ENCODE measurements around the gene RNF8.

The RNF8 gene

DNA sequence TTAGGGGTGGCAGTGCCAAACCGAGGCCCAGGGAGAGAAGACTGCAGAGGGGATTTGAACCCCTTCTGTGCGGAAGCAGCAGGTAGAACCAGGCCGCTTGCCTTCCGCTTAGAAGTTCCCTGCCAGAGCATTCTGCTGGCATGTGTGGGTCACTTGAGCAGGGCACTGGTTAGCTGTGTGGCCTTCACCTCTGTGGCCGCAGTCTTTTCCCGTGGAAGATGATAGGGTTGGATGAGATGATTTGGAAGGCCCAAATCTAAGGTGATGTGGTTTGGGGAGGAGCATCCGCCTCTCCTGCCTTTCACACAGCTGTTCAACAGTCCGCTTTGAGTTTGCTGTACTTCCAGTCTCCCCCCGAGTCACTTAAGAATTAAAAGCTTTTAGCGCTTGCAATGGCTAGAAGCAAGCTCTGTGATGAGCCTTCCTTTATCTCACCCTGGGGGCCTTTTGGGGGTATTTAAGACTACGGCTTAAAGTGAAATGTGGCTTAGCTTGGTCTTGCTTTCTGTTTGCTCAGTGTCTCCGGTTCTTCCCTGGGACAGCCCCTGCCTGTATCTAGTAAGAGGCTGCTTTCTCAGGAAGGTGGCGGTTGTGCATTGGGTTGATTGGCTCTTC is 80.0 kb downstream of the RNF8 start:
- Histone ChIP-seq H3K79me1 (ENCODE audit: low read length) (peaks cover 2% of the 10 kb centered on the region), H3K79me2 (ENCODE audit: control insufficient read depth, insufficient read depth, low read length, poor library complexity) (peaks cover 5% of the 10 kb centered on the region), H3K4me3 (ENCODE audit: low read depth, low read length) (peak overlapping the region; percentile 96), H3K9me3 (ENCODE audit: insufficient read depth, low read depth, low read length) (no peaks in the 10 kb centered on the region), H4K91ac (ENCODE audit: low read depth, low read length) (no peak overlapping the region), H2BK5ac (ENCODE audit: low read depth, low read length, poor library complexity) (no peak overlapping the region), H3K23ac (ENCODE audit: low read length) (no peak overlapping the region), H2BK120ac (ENCODE audit: insufficient read depth, low read length, poor library complexity) (no peak overlapping the region), H3K4ac (ENCODE audit: low read depth, low read length) (no peak overlapping the region), H2BK12ac (ENCODE audit: low read length) (no peak overlapping the region), H4K8ac (ENCODE audit: low read depth, low read length) (peak overlapping the region; percentile 90), H4K12ac (ENCODE audit: low read depth, low read length) (peak overlapping the region; percentile 7), H2AFZ (ENCODE audit: insufficient read depth, low read length, poor library complexity) (peak overlapping the region; percentile 27), H3K9ac (ENCODE audit: low read length) (peak overlapping the region; percentile 87), H3K36me3 (ENCODE audit: control insufficient read depth in 1 of 2, insufficient read depth in 2 of 2, low read length in 2 of 2) (peaks cover 2 to 14% of the 10 kb centered on the region in 2 experiments), H3K14ac (ENCODE audit: low read length) (peak overlapping the region; percentile 45), H3K4me1 (ENCODE audit: control insufficient read depth in 1 of 2, insufficient read depth in 2 of 2, low read length in 2 of 2) (peaks cover 0 to 8% of the 10 kb centered on the region in 2 experiments), H3K27me3 (ENCODE audit: insufficient read depth, low read length) (no peaks in the 10 kb centered on the region), H3K4me2 (ENCODE audit: low read length) (peak overlapping the region; percentile 96), H2AK5ac (ENCODE audit: low read length) (no peak overlapping the region), H3K18ac (ENCODE audit: low read length) (peak overlapping the region; percentile 39), H3K27ac (ENCODE audit: low read depth, low read length) (no peak overlapping the region)
- no CpG with 5 or more reads among the region's 13 CpGs for WGBS (ENCODE audit: extremely low coverage, insufficient coverage, insufficient read length)
- peak in 1 of 2 donors; percentile 30 for DNase-seq

DNA sequence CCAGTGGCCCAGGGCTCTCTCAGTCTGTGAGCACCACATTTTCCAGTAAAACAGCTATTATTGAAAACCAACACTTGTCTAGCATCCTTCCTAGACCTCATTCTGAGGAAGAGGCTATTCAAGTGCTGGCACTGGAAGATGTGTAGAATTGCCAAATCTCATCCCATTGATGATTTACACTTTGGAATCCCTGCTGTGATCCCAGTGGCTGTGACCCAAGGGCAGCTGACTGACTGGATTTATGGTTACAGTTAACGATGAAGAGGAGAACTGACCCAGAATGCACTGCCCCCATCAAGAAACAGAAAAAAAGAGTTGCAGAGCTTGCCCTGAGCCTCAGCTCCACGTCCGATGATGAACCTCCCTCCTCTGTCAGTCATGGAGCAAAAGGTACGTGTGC is 81.6 kb downstream of the RNF8 start:
- Histone ChIP-seq H2BK12ac (ENCODE audit: low read length) (no peak overlapping the region), H3K4me3 (ENCODE audit: low read depth, low read length) (no peak overlapping the region), H3K9me3 (ENCODE audit: insufficient read depth, low read depth, low read length) (no peaks in the 10 kb centered on the region), H3K4me2 (ENCODE audit: low read length) (no peak overlapping the region), H3K18ac (ENCODE audit: low read length) (no peak overlapping the region), H3K4me1 (ENCODE audit: control insufficient read depth in 1 of 2, insufficient read depth in 2 of 2, low read length in 2 of 2) (peaks cover 0 to 8% of the 10 kb centered on the region in 2 experiments), H3K14ac (ENCODE audit: low read length) (no peak overlapping the region), H2AFZ (ENCODE audit: insufficient read depth, low read length, poor library complexity) (no peak overlapping the region), H3K27me3 (ENCODE audit: insufficient read depth, low read length) (no peaks in the 10 kb centered on the region), H3K79me2 (ENCODE audit: control insufficient read depth, insufficient read depth, low read length, poor library complexity) (peaks cover 5% of the 10 kb centered on the region), H3K4ac (ENCODE audit: low read depth, low read length) (no peak overlapping the region), H3K23ac (ENCODE audit: low read length) (no peak overlapping the region), H4K12ac (ENCODE audit: low read depth, low read length) (no peak overlapping the region), H2AK5ac (ENCODE audit: low read length) (no peak overlapping the region), H3K79me1 (ENCODE audit: low read length) (peaks cover 2% of the 10 kb centered on the region), H4K91ac (ENCODE audit: low read depth, low read length) (no peak overlapping the region), H3K36me3 (ENCODE audit: control insufficient read depth in 1 of 2, insufficient read depth in 2 of 2, low read length in 2 of 2) (peaks cover 2 to 14% of the 10 kb centered on the region in 2 experiments), H4K8ac (ENCODE audit: low read depth, low read length) (no peak overlapping the region), H2BK120ac (ENCODE audit: insufficient read depth, low read length, poor library complexity) (no peak overlapping the region), H3K9ac (ENCODE audit: low read length) (peak overlapping the region; percentile 60), H3K27ac (ENCODE audit: low read depth, low read length) (no peak overlapping the region), H2BK5ac (ENCODE audit: low read depth, low read length, poor library complexity) (no peak overlapping the region)
- WGBS (ENCODE audit: extremely low coverage, insufficient coverage, insufficient read length), result no CpG with 5 or more reads among the region's 4 CpGs
- no peak for DNase-seq

DNA sequence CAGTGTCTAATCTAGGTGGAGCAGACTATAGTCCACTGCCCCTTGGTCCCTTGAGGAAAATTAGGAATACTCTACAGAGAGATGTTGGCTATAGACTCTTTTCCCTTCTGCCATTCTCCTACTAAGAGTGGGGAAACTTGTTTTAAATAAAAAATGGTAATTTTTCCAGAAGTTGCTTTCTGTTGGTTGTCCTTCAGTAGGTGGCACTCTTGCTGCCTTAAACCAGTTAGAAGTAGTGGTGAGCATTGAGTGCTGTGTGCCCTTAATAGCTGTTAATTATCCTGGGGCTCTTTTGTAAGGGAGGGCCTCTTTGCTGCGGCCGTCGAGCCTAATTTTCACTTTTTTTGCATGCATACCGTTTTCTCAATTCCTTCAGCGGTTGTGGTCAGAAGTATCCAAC is 82.0 kb downstream of the RNF8 start:
- Histone ChIP-seq H3K4me3 (ENCODE audit: low read depth, low read length) (no peak overlapping the region), H4K8ac (ENCODE audit: low read depth, low read length) (no peak overlapping the region), H3K9me3 (ENCODE audit: insufficient read depth, low read depth, low read length) (no peaks in the 10 kb centered on the region), H3K9ac (ENCODE audit: low read length) (peak overlapping the region; percentile 60), H2BK5ac (ENCODE audit: low read depth, low read length, poor library complexity) (no peak overlapping the region), H3K36me3 (ENCODE audit: control insufficient read depth in 1 of 2, insufficient read depth in 2 of 2, low read length in 2 of 2) (peaks cover 2 to 14% of the 10 kb centered on the region in 2 experiments), H3K4me1 (ENCODE audit: control insufficient read depth in 1 of 2, insufficient read depth in 2 of 2, low read length in 2 of 2) (peaks cover 0 to 8% of the 10 kb centered on the region in 2 experiments), H4K91ac (ENCODE audit: low read depth, low read length) (no peak overlapping the region), H3K4me2 (ENCODE audit: low read length) (no peak overlapping the region), H3K79me2 (ENCODE audit: control insufficient read depth, insufficient read depth, low read length, poor library complexity) (peaks cover 5% of the 10 kb centered on the region), H3K23ac (ENCODE audit: low read length) (no peak overlapping the region), H2BK12ac (ENCODE audit: low read length) (no peak overlapping the region), H3K4ac (ENCODE audit: low read depth, low read length) (no peak overlapping the region), H3K27me3 (ENCODE audit: insufficient read depth, low read length) (no peaks in the 10 kb centered on the region), H3K18ac (ENCODE audit: low read length) (no peak overlapping the region), H2AK5ac (ENCODE audit: low read length) (no peak overlapping the region), H4K12ac (ENCODE audit: low read depth, low read length) (no peak overlapping the region), H3K79me1 (ENCODE audit: low read length) (peaks cover 2% of the 10 kb centered on the region), H3K14ac (ENCODE audit: low read length) (no peak overlapping the region), H3K27ac (ENCODE audit: low read depth, low read length) (no peak overlapping the region), H2BK120ac (ENCODE audit: insufficient read depth, low read length, poor library complexity) (no peak overlapping the region), H2AFZ (ENCODE audit: insufficient read depth, low read length, poor library complexity) (no peak overlapping the region)
- no CpG with 5 or more reads among the region's 5 CpGs for WGBS (ENCODE audit: extremely low coverage, insufficient coverage, insufficient read length)
- DNase-seq, result no peak

DNA sequence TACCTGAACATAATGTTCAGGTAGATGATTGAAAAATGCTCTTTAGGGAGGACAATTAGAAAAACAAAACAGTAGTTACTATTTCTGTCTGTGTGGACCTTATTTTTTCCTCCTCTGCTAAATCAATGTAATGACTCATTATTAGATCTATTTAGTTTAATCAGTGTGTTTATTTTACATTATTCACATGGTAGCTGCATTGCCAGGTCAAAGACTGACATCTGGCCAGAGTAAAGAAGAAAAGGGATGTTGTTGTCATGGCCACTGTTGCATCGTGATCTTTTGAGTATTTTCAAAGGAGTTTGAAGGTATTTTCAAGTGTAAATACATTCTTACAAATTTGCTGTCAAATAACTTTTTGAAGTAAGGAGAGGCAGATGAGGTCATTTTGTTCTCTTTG is 85.1 kb downstream of the RNF8 start:
- Histone ChIP-seq H2BK12ac (ENCODE audit: low read length) (no peak overlapping the region), H3K79me1 (ENCODE audit: low read length) (no peaks in the 10 kb centered on the region), H3K23ac (ENCODE audit: low read length) (no peak overlapping the region), H3K18ac (ENCODE audit: low read length) (no peak overlapping the region), H3K27me3 (ENCODE audit: insufficient read depth, low read length) (no peaks in the 10 kb centered on the region), H3K36me3 (ENCODE audit: control insufficient read depth in 1 of 2, insufficient read depth in 2 of 2, low read length in 2 of 2) (peaks cover 3 to 18% of the 10 kb centered on the region in 2 experiments), H3K27ac (ENCODE audit: low read depth, low read length) (no peak overlapping the region), H3K4me1 (ENCODE audit: control insufficient read depth in 1 of 2, insufficient read depth in 2 of 2, low read length in 2 of 2) (peaks cover 0 to 2% of the 10 kb centered on the region in 2 experiments), H2BK5ac (ENCODE audit: low read depth, low read length, poor library complexity) (no peak overlapping the region), H4K91ac (ENCODE audit: low read depth, low read length) (no peak overlapping the region), H3K79me2 (ENCODE audit: control insufficient read depth, insufficient read depth, low read length, poor library complexity) (no peaks in the 10 kb centered on the region), H2AK5ac (ENCODE audit: low read length) (no peak overlapping the region), H3K4me3 (ENCODE audit: low read depth, low read length) (no peak overlapping the region), H3K14ac (ENCODE audit: low read length) (no peak overlapping the region), H3K4ac (ENCODE audit: low read depth, low read length) (no peak overlapping the region), H3K9me3 (ENCODE audit: insufficient read depth, low read depth, low read length) (no peaks in the 10 kb centered on the region), H4K8ac (ENCODE audit: low read depth, low read length) (no peak overlapping the region), H2BK120ac (ENCODE audit: insufficient read depth, low read length, poor library complexity) (no peak overlapping the region), H3K4me2 (ENCODE audit: low read length) (no peak overlapping the region), H3K9ac (ENCODE audit: low read length) (no peak overlapping the region), H2AFZ (ENCODE audit: insufficient read depth, low read length, poor library complexity) (no peak overlapping the region), H4K12ac (ENCODE audit: low read depth, low read length) (no peak overlapping the region)
- no peak for DNase-seq
- no CpG with 5 or more reads among the region's 1 CpG for WGBS (ENCODE audit: extremely low coverage, insufficient coverage, insufficient read length)
